Effector memory CD8-positive, alpha-beta T cell (primary cell): ENCODE data around the gene UBAC1.

ENCODE experiments used
- ATAC-seq: fragments of 150-1000 bp; cut with Tn5 transposase; replicated peaks from 2 replicates; pipeline ENCODE4 v1.10.0; 2021; ENCODE audit warnings: mild to moderate bottlenecking, moderate library complexity
- DNase-seq, 3 experiments: peaks; one replicate each; pipeline ENCODE4 v3.0.0; 2021
- H3K27ac Mint-ChIP-seq, 2 donors: one replicate each; pipeline ENCODE4 v1.8.0; 2022; ENCODE audit warnings: mild to moderate bottlenecking in 2 of 2, mixed read lengths in 2 of 2, moderate library complexity in 2 of 2
- H3K27me3 Mint-ChIP-seq, 2 donors: one replicate each; pipeline ENCODE4 v1.8.0; 2022; ENCODE audit warnings: mixed read lengths in 2 of 2
- H3K36me3 Mint-ChIP-seq: one replicate; pipeline ENCODE4 v1.8.0; 2022; ENCODE audit warnings: mild to moderate bottlenecking, moderate library complexity, mixed read lengths; ENCODE audit not compliant: insufficient read depth
- H3K4me1 Mint-ChIP-seq, 2 donors: one replicate each; pipeline ENCODE4 v1.8.0; 2022; ENCODE audit warnings: low read depth in 2 of 2, mixed read lengths in 2 of 2
- H3K4me3 Mint-ChIP-seq, 2 donors: one replicate each; pipeline ENCODE4 v1.8.0; 2022; ENCODE audit warnings: mild to moderate bottlenecking in 2 of 2, mixed read lengths in 2 of 2, moderate library complexity in 2 of 2
- H3K9me3 Mint-ChIP-seq, 2 donors: one replicate each; pipeline ENCODE4 v1.8.0; 2022; ENCODE audit warnings: mixed read lengths in 2 of 2

The UBAC1 gene

DNA sequence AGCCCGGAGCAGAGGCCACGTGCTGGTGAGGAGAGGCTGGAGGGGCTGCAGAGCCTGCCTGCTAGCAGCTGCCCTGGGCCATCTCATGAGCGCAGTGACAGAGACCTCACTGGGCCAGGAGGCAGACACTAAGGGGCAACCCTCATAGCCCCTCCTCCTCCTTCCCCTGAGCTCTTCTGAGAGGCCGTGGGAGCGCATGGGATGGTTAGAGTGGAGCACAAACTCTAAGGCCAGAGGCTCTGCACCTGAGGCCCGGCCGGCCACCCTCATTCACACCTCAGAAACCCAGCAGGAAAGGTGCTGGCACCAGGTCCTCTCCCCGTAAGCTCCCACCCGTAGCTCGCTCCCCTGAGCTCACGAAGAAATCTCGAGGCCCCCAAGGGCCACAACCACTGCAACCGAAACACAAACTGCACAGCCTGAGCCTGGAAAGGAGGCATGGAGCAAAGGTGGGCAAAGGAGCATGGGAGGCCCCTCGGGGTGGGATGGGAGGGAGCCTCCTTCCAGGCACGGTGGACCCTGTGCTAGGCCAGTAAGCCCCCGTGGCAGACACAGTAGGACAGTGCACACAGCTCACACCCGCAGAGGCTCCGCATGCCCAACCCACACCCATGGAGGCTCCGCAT lies 71.5 kb downstream of the UBAC1 start:
- H3K4me1 Mint-ChIP-seq: peaks cover 59 to 73% of the 10 kb centered on the region in 2 donors
- H3K36me3 Mint-ChIP-seq: peaks cover 6% of the 10 kb centered on the region
- no peaks in the 10 kb centered on the region for H3K9me3 Mint-ChIP-seq
- no peak overlapping the region for H3K27ac Mint-ChIP-seq
- H3K4me3 Mint-ChIP-seq: no peak overlapping the region
- no peaks in the 10 kb centered on the region for H3K27me3 Mint-ChIP-seq
- no peak for ATAC-seq
- no peak for DNase-seq

DNA sequence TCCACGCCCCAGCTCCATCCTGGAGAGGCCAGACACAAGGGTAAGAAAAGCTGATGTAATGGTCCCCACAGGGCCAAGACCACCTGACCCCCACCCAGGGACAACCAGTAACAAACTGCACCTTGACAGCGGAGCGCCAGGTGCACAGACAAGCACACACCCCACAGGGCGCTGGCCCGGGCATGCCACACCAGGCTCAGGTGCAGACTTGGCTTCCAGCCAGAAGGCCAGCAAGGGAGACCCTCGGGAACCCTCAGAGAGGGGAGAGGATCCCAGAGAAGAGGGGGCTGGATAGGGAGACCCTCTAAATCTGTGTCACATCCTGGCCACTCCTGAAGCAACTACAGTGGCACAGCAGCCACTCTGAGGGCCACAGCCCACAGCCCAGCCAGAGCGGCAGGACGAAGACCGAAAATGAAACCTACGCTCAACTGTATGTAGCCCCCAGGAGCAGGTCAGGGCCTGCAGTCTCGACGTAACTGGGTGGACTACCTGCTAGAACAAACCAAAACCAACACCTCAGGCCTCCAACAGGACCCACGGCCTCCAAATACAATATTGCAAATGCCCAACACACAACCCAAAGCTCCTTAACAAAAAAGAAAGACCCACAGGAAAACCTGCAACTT lies 72.3 kb downstream of the UBAC1 start:
- Mint-ChIP-seq H3K4me1 (peaks cover 64 to 79% of the 10 kb centered on the region in 2 donors), H3K9me3 (no peaks in the 10 kb centered on the region), H3K27me3 (no peaks in the 10 kb centered on the region), H3K4me3 (no peak overlapping the region), H3K36me3 (peaks cover 6% of the 10 kb centered on the region), H3K27ac (no peak overlapping the region)
- no peak for ATAC-seq
- DNase-seq: no peak

DNA sequence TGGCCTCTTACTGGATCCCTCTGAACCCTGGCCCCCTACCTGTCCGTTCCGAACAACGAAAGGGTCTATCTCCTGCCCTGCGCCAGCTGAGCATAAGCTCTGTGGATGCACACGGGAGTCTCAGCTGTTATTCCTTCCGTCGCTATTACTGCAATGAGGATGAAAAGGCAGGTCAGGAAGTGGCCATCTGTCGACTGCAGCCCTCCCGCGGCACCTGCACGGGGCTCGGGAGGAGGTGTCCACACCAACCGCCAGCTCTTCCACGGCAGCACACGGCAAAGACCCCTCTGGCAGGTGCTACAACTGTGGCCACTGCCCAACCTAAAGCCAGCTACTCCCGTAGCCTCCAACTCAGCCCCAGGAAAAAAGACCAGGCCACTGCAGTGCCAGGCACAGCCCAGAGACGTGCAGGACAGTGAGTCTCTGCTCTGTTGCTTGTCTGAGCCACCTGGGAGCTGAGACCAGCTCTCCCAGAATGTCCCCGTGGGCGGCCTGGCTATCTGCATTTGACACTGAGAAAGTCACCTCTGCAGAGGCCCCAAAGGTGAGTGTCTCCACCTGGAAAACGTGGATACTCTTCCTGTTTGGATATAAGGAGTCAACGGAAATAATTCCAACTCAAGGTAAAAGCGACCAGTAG lies 72.9 kb downstream of the UBAC1 start:
- H3K27me3 Mint-ChIP-seq: no peaks in the 10 kb centered on the region
- peaks cover 6% of the 10 kb centered on the region for H3K36me3 Mint-ChIP-seq
- peak overlapping the region; percentile 66 to 86 for H3K27ac Mint-ChIP-seq
- peak overlapping the region in 1 of 2 donors; percentile 61 for H3K4me3 Mint-ChIP-seq
- no peak for ATAC-seq
- H3K4me1 Mint-ChIP-seq: peaks cover 64 to 78% of the 10 kb centered on the region in 2 donors
- no peaks in the 10 kb centered on the region for H3K9me3 Mint-ChIP-seq
- no peak for DNase-seq

DNA sequence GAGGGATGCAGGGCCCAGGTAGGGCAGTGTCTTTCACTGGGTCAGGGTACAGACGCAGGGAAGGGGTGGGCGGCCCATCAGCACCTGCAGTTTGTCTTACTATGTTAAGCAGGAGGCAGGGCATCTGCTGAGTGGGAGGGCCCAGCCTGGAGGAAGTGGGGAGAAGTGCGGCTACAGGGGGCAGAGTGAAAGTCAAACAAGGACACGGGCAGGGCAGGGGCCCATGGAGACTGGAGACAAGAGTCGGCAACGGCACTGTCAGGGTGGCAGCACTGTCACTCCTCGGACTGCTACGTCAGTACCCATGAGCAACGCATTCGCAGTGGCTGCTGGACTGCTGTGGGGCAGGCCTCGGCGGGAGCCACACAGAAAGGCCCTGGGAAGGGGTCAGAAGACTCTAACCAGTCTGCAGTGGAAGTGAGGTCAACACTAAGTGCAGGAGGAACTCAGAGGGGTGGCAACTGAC lies 73.6 kb downstream of the UBAC1 start:
- peaks cover 64 to 79% of the 10 kb centered on the region in 2 donors for H3K4me1 Mint-ChIP-seq
- H3K27me3 Mint-ChIP-seq: no peaks in the 10 kb centered on the region
- DNase-seq: peak; percentile 33 to 58 (median 49)
- H3K9me3 Mint-ChIP-seq: no peaks in the 10 kb centered on the region
- peak overlapping the region; percentile 66 to 86 for H3K27ac Mint-ChIP-seq
- peaks cover 7% of the 10 kb centered on the region for H3K36me3 Mint-ChIP-seq
- peak overlapping the region; percentile 56 to 61 for H3K4me3 Mint-ChIP-seq
- peak; percentile 95 for ATAC-seq

DNA sequence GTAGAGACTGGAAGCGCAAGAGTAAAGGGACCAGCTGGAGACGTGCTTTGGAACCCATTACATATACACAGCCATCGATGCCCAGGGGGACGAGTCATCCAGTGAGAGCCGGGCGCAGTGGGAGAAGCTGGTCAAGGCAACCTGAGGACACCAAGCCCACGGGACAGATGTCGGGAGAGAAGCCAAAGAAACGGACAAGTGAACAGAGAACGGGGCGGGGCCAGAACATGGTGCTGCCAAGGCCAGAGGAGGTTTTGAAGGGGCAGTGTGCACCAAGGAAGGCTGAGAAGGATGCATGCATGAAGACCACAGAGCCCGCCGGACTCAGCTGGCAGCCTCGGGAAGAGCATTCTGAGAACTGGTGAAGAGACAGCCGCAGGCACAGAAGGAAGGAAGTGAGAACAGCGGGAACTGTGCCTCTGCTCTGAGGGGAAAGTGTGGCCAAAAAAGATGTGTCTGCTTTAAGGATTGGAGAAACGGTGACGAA lies 74.1 kb downstream of the UBAC1 start:
- no peak for DNase-seq
- Mint-ChIP-seq H3K27me3 (no peaks in the 10 kb centered on the region), H3K27ac (peak overlapping the region; percentile 66 to 86), H3K9me3 (no peaks in the 10 kb centered on the region), H3K36me3 (peaks cover 11% of the 10 kb centered on the region), H3K4me3 (peak overlapping the region; percentile 56 to 61), H3K4me1 (peaks cover 65 to 78% of the 10 kb centered on the region in 2 donors)
- peak; percentile 14 for ATAC-seq

DNA sequence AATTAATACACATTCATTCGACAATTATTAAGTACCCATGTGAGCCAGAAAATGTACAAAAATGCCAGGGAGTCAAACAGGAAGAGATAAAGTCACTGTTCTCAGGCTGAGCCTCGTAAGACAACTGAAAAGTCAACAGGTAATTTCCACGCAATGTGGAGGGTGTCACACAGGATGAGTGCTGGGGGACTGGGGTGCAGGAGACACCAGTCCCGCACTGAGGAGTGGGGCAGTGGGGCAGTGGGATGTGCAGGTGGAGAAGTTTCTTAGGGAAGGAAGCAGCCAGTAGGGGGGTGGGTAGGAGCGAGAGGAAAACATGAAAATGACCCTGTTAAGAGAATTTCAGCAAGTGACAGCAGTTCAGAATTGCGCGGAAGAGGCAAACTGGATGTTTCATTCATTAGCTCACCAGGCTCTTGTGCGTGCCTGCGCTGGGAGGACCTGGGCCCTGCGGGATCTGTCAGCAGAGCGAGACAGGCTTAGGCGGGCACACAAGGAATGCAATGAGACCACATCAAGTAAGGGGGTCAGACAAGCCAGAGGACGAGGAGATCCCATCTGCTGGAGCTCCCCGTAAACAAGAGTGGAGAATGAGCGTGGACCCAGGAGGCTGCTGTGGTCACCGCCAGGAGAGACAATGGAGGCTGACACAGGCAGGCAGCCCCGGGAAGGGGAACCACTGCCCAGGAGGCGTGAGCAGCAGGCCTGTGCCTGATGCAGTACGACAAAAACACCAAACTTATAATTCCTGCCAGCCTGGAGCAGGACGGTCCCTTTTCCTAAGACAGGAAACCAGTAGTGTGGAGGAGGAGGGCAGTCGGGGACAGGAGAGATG lies 74.8 kb downstream of the UBAC1 start:
- ATAC-seq (no peak), DNase-seq (no peak)
- H3K4me1 Mint-ChIP-seq: peaks cover 64 to 71% of the 10 kb centered on the region in 2 donors
- H3K27me3 Mint-ChIP-seq: no peaks in the 10 kb centered on the region
- no peaks in the 10 kb centered on the region for H3K9me3 Mint-ChIP-seq
- peaks cover 11% of the 10 kb centered on the region for H3K36me3 Mint-ChIP-seq
- peak overlapping the region; percentile 66 to 76 for H3K27ac Mint-ChIP-seq
- H3K4me3 Mint-ChIP-seq: peak overlapping the region; percentile 56 to 61

DNA sequence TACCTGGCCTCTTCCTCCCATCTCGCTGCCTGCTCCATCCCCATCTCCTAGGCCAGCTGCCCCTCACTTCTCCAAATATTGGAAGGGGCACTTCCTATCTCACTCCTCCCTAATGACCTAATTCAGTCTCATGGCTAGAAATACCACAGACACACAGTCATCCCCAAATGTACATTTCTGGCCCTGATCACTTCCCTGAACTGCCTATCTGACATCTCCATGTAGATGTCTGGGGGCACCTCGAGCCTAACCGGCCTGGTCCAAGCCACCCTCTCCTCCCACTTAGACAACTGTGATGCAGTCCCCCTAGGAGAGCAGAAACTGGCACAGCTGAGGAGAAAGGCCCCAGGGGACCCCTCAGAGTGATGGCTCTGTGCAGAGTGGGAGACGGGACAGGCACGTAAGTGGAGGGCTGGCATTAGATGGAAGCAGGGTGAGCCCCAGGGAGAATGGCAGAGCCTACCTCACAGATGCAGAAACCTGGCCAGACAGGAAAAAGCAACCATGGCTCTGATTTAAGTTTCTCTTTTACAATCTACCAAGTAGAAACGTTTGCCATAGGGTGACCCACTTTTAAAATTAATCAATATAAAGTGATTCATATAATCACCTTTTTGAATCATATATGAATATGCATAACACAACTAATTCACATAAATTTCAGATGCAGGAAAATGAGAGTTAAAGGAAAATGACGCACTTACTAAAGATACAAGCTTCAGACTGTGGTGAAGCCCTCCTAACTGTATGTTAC lies 75.9 kb downstream of the UBAC1 start:
- DNase-seq: no peak

DNA sequence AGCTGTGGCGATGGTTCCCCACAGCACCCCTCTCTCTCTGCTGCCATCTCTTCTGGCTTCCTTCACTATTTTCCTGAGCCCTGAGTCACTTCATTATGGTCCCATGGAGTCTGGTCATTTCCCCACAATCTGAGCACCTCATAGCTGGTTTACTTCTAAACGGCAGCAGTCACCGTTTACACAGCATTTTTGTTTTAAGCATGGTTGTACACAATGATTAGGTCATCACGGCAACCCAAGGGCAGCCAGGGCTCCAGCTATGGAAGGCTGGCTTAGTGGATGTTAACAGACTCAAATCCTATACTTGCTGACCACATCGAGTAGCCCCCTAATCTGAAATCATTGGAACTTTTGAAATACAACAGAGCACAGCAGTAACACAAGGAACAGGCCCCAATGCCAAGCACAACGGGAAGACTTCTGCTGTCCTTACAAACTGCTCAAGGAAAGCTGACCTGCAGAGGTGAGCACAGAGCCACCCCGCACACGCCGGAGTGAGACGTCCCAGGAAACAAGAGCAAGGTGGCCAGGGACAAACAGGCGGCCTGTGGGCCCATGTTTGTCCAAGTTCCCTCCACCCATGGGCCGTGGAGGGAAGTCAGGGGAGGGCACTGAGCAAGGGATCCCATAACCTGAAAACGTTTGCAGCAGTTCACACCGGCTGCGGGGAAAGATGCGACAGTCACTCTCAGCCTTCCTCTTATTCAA lies 76.7 kb downstream of the UBAC1 start:
- Mint-ChIP-seq H3K27me3 (no peaks in the 10 kb centered on the region), H3K4me3 (no peak overlapping the region), H3K27ac (peak overlapping the region in 1 of 2 donors; percentile 66), H3K9me3 (no peaks in the 10 kb centered on the region), H3K36me3 (peaks cover 11% of the 10 kb centered on the region), H3K4me1 (peaks cover 61 to 63% of the 10 kb centered on the region in 2 donors)
- no peak for DNase-seq
- ATAC-seq: no peak

More for the DNA sequence above, 75.9 kb downstream of the UBAC1 start:
- Mint-ChIP-seq H3K9me3 (no peaks in the 10 kb centered on the region), H3K27me3 (no peaks in the 10 kb centered on the region), H3K36me3 (peaks cover 11% of the 10 kb centered on the region), H3K27ac (peak overlapping the region; percentile 66 to 76), H3K4me1 (peaks cover 60 to 66% of the 10 kb centered on the region in 2 donors), H3K4me3 (peak overlapping the region in 1 of 2 donors; percentile 61)
- no peak for ATAC-seq

DNA sequence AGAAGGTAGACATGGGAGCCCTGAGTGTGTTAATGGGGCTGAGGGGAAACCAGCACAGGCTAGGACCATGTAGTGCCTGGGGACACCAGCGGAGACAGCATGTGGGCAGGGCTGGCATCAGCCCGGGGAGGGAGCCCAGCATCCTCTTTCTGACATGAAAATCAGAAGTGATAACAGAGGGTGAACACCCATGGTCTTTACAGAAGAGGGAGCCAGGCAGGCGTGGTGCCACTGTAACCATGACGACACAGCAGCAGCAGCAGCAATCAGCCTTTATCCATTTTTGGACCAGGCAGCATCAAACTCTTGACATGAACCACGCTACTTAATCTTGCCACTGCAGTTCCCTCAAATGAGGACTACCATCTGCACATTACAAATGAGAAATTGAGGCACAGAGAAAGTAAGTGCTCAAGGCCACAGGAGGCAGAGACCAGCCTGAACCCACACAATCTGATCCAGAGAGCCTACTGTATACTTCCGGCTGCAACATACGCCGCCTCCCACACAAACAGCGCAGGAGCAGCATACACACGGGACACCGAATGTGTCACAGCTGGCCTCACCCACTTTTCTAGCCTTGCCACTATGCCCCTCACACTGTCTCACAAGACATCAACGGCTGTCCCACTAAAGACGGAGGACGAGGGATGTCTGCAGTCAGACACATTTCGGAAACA lies 77.6 kb downstream of the UBAC1 start:
- no peaks in the 10 kb centered on the region for H3K27me3 Mint-ChIP-seq
- peak overlapping the region in 1 of 2 donors; percentile 6 for H3K27ac Mint-ChIP-seq
- H3K4me3 Mint-ChIP-seq: no peak overlapping the region
- no peak for DNase-seq
- H3K9me3 Mint-ChIP-seq: no peaks in the 10 kb centered on the region
- peaks cover 11% of the 10 kb centered on the region for H3K36me3 Mint-ChIP-seq
- H3K4me1 Mint-ChIP-seq: peaks cover 61 to 66% of the 10 kb centered on the region in 2 donors
- ATAC-seq: no peak
